ENCODE results near the gene TNFRSF14. TPM values are rescaled to one million over a fixed set of nuclear protein-coding genes. Genes with fewer than 3 reads are reported as not detected.
"Not testable (repeated sequence)": the region's sequence is repeated elsewhere in the genome, so short reads cannot be mapped to it uniquely, and the experiment has no call there.

The TNFRSF14 gene
- total and polyA plus RNA-seq, 2 experiments from 2014 or later: not detected

- Mint-ChIP-seq H3K4me1 (peaks cover 2% of the 10 kb centered on the region; the same call in 1 of the 3 replicates), H3K4me3 (peak overlapping the region; percentile 77; the same call in 2 of the 3 replicates), H3K27me3 (ENCODE audit: insufficient read depth, low read depth, poor library complexity) (peaks cover 9% of the 10 kb centered on the region), H3K27ac (no peak overlapping the region), H3K9me3 (no peaks in the 10 kb centered on the region), H3K36me3 (ENCODE audit: low read depth) (no peaks in the 10 kb centered on the region)
- Histone ChIP-seq H3K27me3 (ENCODE audit: insufficient read depth) (no peaks in the 10 kb centered on the region), H2AFZ (no peak overlapping the region), H3F3A (replicated peaks; ENCODE audit: low read depth) (peaks cover 4% of the 10 kb centered on the region; the same call in 1 of the 2 replicates), H3K79me2 (replicated peaks; ENCODE audit: insufficient read depth) (no peaks in the 10 kb centered on the region), H4K20me1 (replicated peaks; ENCODE audit: insufficient read depth) (no peaks in the 10 kb centered on the region), H3K4me2 (peak overlapping the region; percentile 92), H3K36me3 (ENCODE audit: insufficient read depth) (no peaks in the 10 kb centered on the region), H3K27ac (ENCODE audit: low read depth) (0 out of 2 replicates have a peak overlapping the region, but pooled peaks have one; percentile 50), H3K4me1 (ENCODE audit: insufficient read depth) (peaks cover 16% of the 10 kb centered on the region; the same call in 1 of the 2 replicates), H3K4me3 (peak overlapping the region; percentile 85), H3K9me2 (ENCODE audit: insufficient read depth) (no peaks in the 10 kb centered on the region)
- DNase-seq (ENCODE audit: low spot score) (peak; percentile 89), ATAC-seq (peak; percentile 46)
- TF ChIP-seq JUNB (IDR thresholded peaks at IDR 0.05; ENCODE audit: unreplicated experiment) (no peak), CTCF (conservative IDR thresholded peaks at IDR 0.05; ENCODE audit: low read depth in 2 of 2) (peak; percentile 85 to 94)
These were observed 8.0 kb upstream of the TNFRSF14 start for GRCh38 chr1:2548068-2548589.

GRCh38 chr1:2549367-2550029 lies 6.7 kb upstream of the TNFRSF14 start:
- H3K4me3 Mint-ChIP-seq: not testable (repeated sequence)

GRCh38 chr1:2550309-2550861 lies 5.8 kb upstream of the TNFRSF14 start:
- not testable (repeated sequence) for H3K27me3 Mint-ChIP-seq (ENCODE audit: insufficient read depth, low read depth, poor library complexity); ATAC-seq

More at GRCh38 chr1:2549367-2550029, 6.7 kb upstream of the TNFRSF14 start:
- H3K36me3 Mint-ChIP-seq (ENCODE audit: low read depth); H3K9me2 ChIP-seq (ENCODE audit: insufficient read depth); H2AFZ ChIP-seq; H3K27ac ChIP-seq (ENCODE audit: low read depth); H3K4me1 Mint-ChIP-seq; H4K20me1 ChIP-seq (replicated peaks; ENCODE audit: insufficient read depth); ATAC-seq; H3K27me3 ChIP-seq (ENCODE audit: insufficient read depth); H3K9me3 Mint-ChIP-seq; H3F3A ChIP-seq (replicated peaks; ENCODE audit: low read depth); H3K79me2 ChIP-seq (replicated peaks; ENCODE audit: insufficient read depth); DNase-seq (ENCODE audit: low spot score); H3K4me3 ChIP-seq; H3K27ac Mint-ChIP-seq; H3K36me3 ChIP-seq (ENCODE audit: insufficient read depth); H3K4me2 ChIP-seq; H3K4me1 ChIP-seq (ENCODE audit: insufficient read depth): not testable (repeated sequence)
- H3K27me3 Mint-ChIP-seq (ENCODE audit: insufficient read depth, low read depth, poor library complexity): peaks cover 11% of the 10 kb centered on the region

GRCh38 chr1:2551544-2551943 lies 4.6 kb upstream of the TNFRSF14 start:
- not testable (repeated sequence) for H3K27me3 ChIP-seq (ENCODE audit: insufficient read depth); DNase-seq (ENCODE audit: low spot score); H3K4me1 Mint-ChIP-seq; H3K4me1 ChIP-seq (ENCODE audit: insufficient read depth); H3K79me2 ChIP-seq (replicated peaks; ENCODE audit: insufficient read depth); H3K27me3 Mint-ChIP-seq (ENCODE audit: insufficient read depth, low read depth, poor library complexity); H3K4me3 Mint-ChIP-seq; H3K36me3 ChIP-seq (ENCODE audit: insufficient read depth); ATAC-seq; H3K27ac Mint-ChIP-seq; H3K4me3 ChIP-seq; H4K20me1 ChIP-seq (replicated peaks; ENCODE audit: insufficient read depth); H3K4me2 ChIP-seq; H3K36me3 Mint-ChIP-seq (ENCODE audit: low read depth); H3K9me3 Mint-ChIP-seq; H3K27ac ChIP-seq (ENCODE audit: low read depth); H2AFZ ChIP-seq; H3K9me2 ChIP-seq (ENCODE audit: insufficient read depth); H3F3A ChIP-seq (replicated peaks; ENCODE audit: low read depth)

More at GRCh38 chr1:2550309-2550861, 5.8 kb upstream of the TNFRSF14 start:
- not testable (repeated sequence) for H3K9me3 Mint-ChIP-seq; H3K9me2 ChIP-seq (ENCODE audit: insufficient read depth); H3K4me1 ChIP-seq (ENCODE audit: insufficient read depth); H3K4me2 ChIP-seq; H3K4me1 Mint-ChIP-seq; H3K27me3 ChIP-seq (ENCODE audit: insufficient read depth); H2AFZ ChIP-seq; H3K27ac Mint-ChIP-seq; H4K20me1 ChIP-seq (replicated peaks; ENCODE audit: insufficient read depth); H3K27ac ChIP-seq (ENCODE audit: low read depth); H3F3A ChIP-seq (replicated peaks; ENCODE audit: low read depth); DNase-seq (ENCODE audit: low spot score); H3K4me3 Mint-ChIP-seq; H3K79me2 ChIP-seq (replicated peaks; ENCODE audit: insufficient read depth); H3K4me3 ChIP-seq; H3K36me3 Mint-ChIP-seq (ENCODE audit: low read depth); H3K36me3 ChIP-seq (ENCODE audit: insufficient read depth)
